H1 (cell line): ENCODE measurements around the gene SMAD6. TPM values are rescaled to one million over a fixed set of nuclear protein-coding genes. Genes with fewer than 3 reads are reported as not detected.

Experiments
- GABPA ChIP-seq: IDR thresholded peaks from 2 replicates; pipeline ENCODE4 v1.6.1; 2011; ENCODE audit warnings: mild to moderate bottlenecking, low read length, moderate library complexity, borderline replicate concordance; ENCODE audit not compliant: insufficient read depth
- KDM5A ChIP-seq: fragments of 200-600 bp; IDR thresholded peaks from 2 replicates; pipeline ENCODE4 v1.7.1; 2012; ENCODE audit warnings: mild to moderate bottlenecking, low read length, inconsistent platforms, mixed read lengths
- SIN3A ChIP-seq, 2 experiments: IDR thresholded peaks in 1 of 2; conservative IDR thresholded peaks in 1 of 2; 2 replicates each; pipeline ENCODE4 v1.6.1; 2011 to 2012; ENCODE audit warnings: low read length in 2 of 2, improper control_type of control experiment in 1 of 2, low read depth in 1 of 2, mild to moderate bottlenecking in 1 of 2
- YY1 ChIP-seq: IDR thresholded peaks from 2 replicates; pipeline ENCODE4 v1.6.1; 2011; ENCODE audit warnings: low read depth, mild to moderate bottlenecking, low read length
- polyA plus RNA-seq, 7 experiments: library from polyadenylated mRNA; depleted of rRNA in 3 of 7; stranded (reverse) in 5 of 7; unstranded in 2 of 7; fragments of >200 nt in 5 of 7; fragments of 200-250 nt in 2 of 7; gene quantifications; 1 replicate in 5 of 7; 2 replicates in 1 of 7; 4 replicates in 1 of 7; pipeline versions ENCODE4 v1.2.1 to v1.2.3, GENCODE V29; 2011 to 2013; ENCODE audit warnings: missing spikeins in 2 of 7, mixed read lengths in 2 of 7
- total RNA-seq: library from RNA; stranded (reverse); fragmentation: NEBNext Ultra II Directional; extraction: Animal tissue kit (Norgen Biotek cat#: 25700); gene quantifications from 2 replicates; pipeline ENCODE4 v1.2.1, GENCODE V29; 2021

The SMAD6 gene
- total and polyA plus RNA-seq, 2 of the 8 experiments (the other 6 are each of a cell fraction or from before 2014, with no cell fraction given) = 1.8 to 7.0 TPM

- TF ChIP-seq SIN3A (conservative IDR thresholded peaks at IDR 0.05 in 1 of 2, IDR thresholded peaks at IDR 0.05 in 1 of 2; ENCODE audit: low read depth in 1 of 2, low read length in 2 of 2) (no peak), KDM5A (no peak), GABPA (no peak), YY1 (no peak)
These were observed 44.2 kb downstream of the SMAD6 start (continued) for GRCh38 chr15:66746231-66746605.
